K562 (cell line): ENCODE measurements around the gene IFNW1. TPM values are rescaled to one million over a fixed set of nuclear protein-coding genes. Genes with fewer than 3 reads are reported as not detected.

Source experiments
- ATAC-seq: fragments of 200-7000 bp; cut with Tn5 transposase; 3 replicates; pipeline ENCODE4 v1.9.1; 2020; ENCODE audit warnings: moderate library complexity
- BruUV-seq: library from RNA; stranded (reverse); fragments of 400-500 nt; replicated peaks from 2 replicates; lab custom pipeline; 2021; lab: Mats Ljungman, UMichigan
- CTCF ChIA-PET: fragments of 300-600 bp; formaldehyde crosslinking; extraction: SDS; loops from one replicate; lab custom pipeline; 2021; ENCODE audit warnings: low intra/inter-chr PET ratio; lab: Yijun Ruan, JAX
- POLR2A ChIA-PET: fragments of 300-600, 350-650 bp; sonication (Branson Sonifier 250); formaldehyde crosslinking; extraction: SDS; loops from one replicate; lab custom pipeline; 2021; ENCODE audit warnings: antibody characterized with exemption, inconsistent platforms; lab: Yijun Ruan, JAX
- DNase-seq, 4 experiments: peaks; one replicate each; pipeline versions ENCODE4 v3.0.0 to v3.0.0-alpha.2; 2011 to 2018; ENCODE audit warnings: low spot score in 3 of 4, mixed read lengths in 3 of 4; ENCODE audit errors: extremely low read depth in 1 of 4
- FAIRE-seq: peaks from 2 replicates; lab custom pipeline; 2011; peaks lifted over from hg19 to GRCh38; lab: Jason Lieb, UNC
- H2AFZ ChIP-seq: 2 replicates; pipeline ENCODE4 v1.6.0; 2011; ENCODE audit warnings: low read depth, low read length, control low read depth, inconsistent platforms
- H3K27ac ChIP-seq: fragments of 200-600 bp; 3 replicates; pipeline ENCODE4 v1.8.0; 2011; ENCODE audit warnings: low read depth, mild to moderate bottlenecking, control low read depth, inconsistent platforms, low read length, moderate library complexity, mixed read lengths; ENCODE audit errors: extremely low read depth
- H3K27me3 ChIP-seq, 2 experiments: fragments of 300-600 bp in 1 of 2; 2 replicates in 1 of 2; 3 replicates in 1 of 2; pipeline versions ENCODE4 v1.6.0 to v1.8.0; 2011; ENCODE audit warnings: inconsistent platforms in 2 of 2, low read length in 2 of 2, mild to moderate bottlenecking in 1 of 2, mixed read lengths in 1 of 2, moderate library complexity in 1 of 2; ENCODE audit not compliant: control insufficient read depth in 2 of 2, insufficient read depth in 2 of 2
- H3K36me3 ChIP-seq: fragments of 300-600 bp; 3 replicates; pipeline ENCODE4 v1.8.0; 2011; ENCODE audit warnings: mild to moderate bottlenecking, low read length, inconsistent platforms; ENCODE audit not compliant: control insufficient read depth, insufficient read depth
- H3K4me1 ChIP-seq, 2 experiments: fragments of 200-600 bp in 1 of 2; replicated peaks in 1 of 2; 2 replicates in 1 of 2; 3 replicates in 1 of 2; pipeline versions ENCODE4 v1.5.1 to v1.8.0; 2011; ENCODE audit warnings: inconsistent platforms in 2 of 2, low read length in 2 of 2, mild to moderate bottlenecking in 1 of 2, mixed read lengths in 1 of 2, moderate library complexity in 1 of 2; ENCODE audit not compliant: control insufficient read depth in 2 of 2, insufficient read depth in 2 of 2
- H3K4me2 ChIP-seq: 2 replicates; pipeline ENCODE4 v1.6.1; 2011; ENCODE audit warnings: low read length, control low read depth, inconsistent platforms, mixed read lengths; ENCODE audit not compliant: insufficient read depth
- H3K4me3 ChIP-seq: fragments of 200-600 bp; sonication (generic), shearing (Covaris generic); 2 replicates; pipeline ENCODE4 v1.5.1; 2016; ENCODE audit warnings: control low read depth, inconsistent platforms
- H3K79me2 ChIP-seq: fragments of 200-600 bp; 3 replicates; pipeline ENCODE4 v1.8.0; 2011; ENCODE audit warnings: low read length, inconsistent platforms; ENCODE audit not compliant: control insufficient read depth, insufficient read depth
- H3K9ac ChIP-seq, 2 experiments: 2 replicates each; pipeline versions ENCODE4 v1.6.0 to v1.6.1; 2011; ENCODE audit warnings: low read depth in 2 of 2, low read length in 2 of 2, control low read depth in 1 of 2, inconsistent platforms in 1 of 2, mild to moderate bottlenecking in 1 of 2, mixed read lengths in 1 of 2; ENCODE audit not compliant: insufficient read depth in 1 of 2
- H3K9me1 ChIP-seq: one replicate; pipeline ENCODE4 v1.6.0; 2011; ENCODE audit warnings: inconsistent platforms, mild to moderate bottlenecking, low read length, moderate library complexity; ENCODE audit not compliant: control insufficient read depth, insufficient read depth
- H3K9me3 ChIP-seq: replicated peaks from 2 replicates; pipeline ENCODE4 v1.5.1; 2011; ENCODE audit warnings: low read depth, low read length, inconsistent platforms; ENCODE audit not compliant: control insufficient read depth, insufficient read depth
- H4K20me1 ChIP-seq: replicated peaks from 2 replicates; pipeline ENCODE4 v1.6.1; 2011; ENCODE audit warnings: low read length, inconsistent platforms, mixed read lengths; ENCODE audit not compliant: control insufficient read depth, insufficient read depth
- L3MBTL2 ChIP-seq: fragments of 450-650 bp; IDR thresholded peaks from 2 replicates; pipeline ENCODE4 v1.6.1; 2016; ENCODE audit warnings: mild to moderate bottlenecking, moderate library complexity
- LEF1 ChIP-seq: fragments of 450-650 bp; IDR thresholded peaks from 2 replicates; pipeline ENCODE4 v1.6.1; 2016; ENCODE audit warnings: mild to moderate bottlenecking
- MAFK ChIP-seq: IDR thresholded peaks from 2 replicates; pipeline ENCODE4 v1.6.1; 2011; ENCODE audit warnings: low read length, improper control_type of control experiment
- MYBL2 ChIP-seq, 2 experiments: fragments of 450-650 bp in 1 of 2; sonication (generic) in 1 of 2; formaldehyde crosslinking in 1 of 2; IDR thresholded peaks; 2 replicates each; pipeline versions ENCODE4 v1.6.1 to v1.8.1; 2017 to 2022; ENCODE audit warnings: borderline replicate concordance in 1 of 2, inconsistent platforms in 1 of 2, low read depth in 1 of 2, mild to moderate bottlenecking in 1 of 2, missing genetic modification reagents in 1 of 2, moderate library complexity in 1 of 2
- PHF8 ChIP-seq: fragments of 200-600 bp; sonication (generic); IDR thresholded peaks from 2 replicates; pipeline ENCODE4 v1.6.1; 2012; ENCODE audit warnings: mixed run types, mild to moderate bottlenecking, inconsistent platforms, low read length, moderate library complexity, borderline replicate concordance
- TRIM28 ChIP-seq: fragments of 450-650 bp; IDR thresholded peaks from 2 replicates; pipeline ENCODE4 v1.6.1; 2017
- USF1 ChIP-seq: sonication (generic); formaldehyde crosslinking; IDR thresholded peaks from 2 replicates; pipeline ENCODE4 v1.9.0; 2022; ENCODE audit warnings: mild to moderate bottlenecking, missing genetic modification reagents
- VEZF1 ChIP-seq: fragments of 200-800 bp; sonication (Bioruptor generic); IDR thresholded peaks from 2 replicates; pipeline ENCODE4 v1.6.1; 2017; ENCODE audit warnings: missing genetic modification characterization, missing compliant biosample characterization
- XRCC3 ChIP-seq: fragments of 450-650 bp; IDR thresholded peaks from 2 replicates; pipeline ENCODE4 v1.6.1; 2017; ENCODE audit warnings: mild to moderate bottlenecking, moderate library complexity
- ZNF124 ChIP-seq: sonication (generic); formaldehyde crosslinking; IDR thresholded peaks from 2 replicates; pipeline ENCODE4 v1.8.1; 2022; ENCODE audit warnings: missing genetic modification reagents
- ZNF592 ChIP-seq: fragments of 450-650 bp; IDR thresholded peaks from 2 replicates; pipeline ENCODE4 v1.6.1; 2017; ENCODE audit warnings: antibody characterized with exemption, mild to moderate bottlenecking
- ZNF644 ChIP-seq: fragments of 200-800 bp; sonication (Bioruptor generic); IDR thresholded peaks from 2 replicates; pipeline ENCODE4 v1.6.1; 2016; ENCODE audit warnings: low read depth, missing genetic modification characterization, missing compliant biosample characterization
- ZNF740 ChIP-seq, 3 experiments: fragments of 200-800 bp in 1 of 3; sonication (Bioruptor generic) in 1 of 3; sonication (generic) in 1 of 3; formaldehyde crosslinking in 1 of 3; IDR thresholded peaks; 2 replicates each; pipeline versions ENCODE4 v1.6.1 to v1.8.0; 2016 to 2022; ENCODE audit warnings: mild to moderate bottlenecking in 2 of 3, missing compliant biosample characterization in 2 of 3, missing genetic modification characterization in 2 of 3, missing genetic modification reagents in 1 of 3
- WGBS: fragments of 100-300 bp; shearing (Covaris generic); methylation state at CpG from one replicate; pipeline ENCODE4 v1.1.6; 2016; ENCODE audit warnings: low coverage, mixed read lengths; ENCODE audit not compliant: insufficient coverage; ENCODE audit errors: missing lambda C conversion rate; 5-methylcytosine and 5-hydroxymethylcytosine counted together
- in situ Hi-C: fragments of 300-500 bp; cut with MboI; formaldehyde crosslinking; loops from 4 replicates; pipeline ENCODE4 v1.15.0; 2018; ENCODE audit warnings: inconsistent platforms, mixed read lengths
- intact Hi-C: fragments of 100-400 bp; cut with micrococcal nuclease; formaldehyde crosslinking; loops from 2 replicates; pipeline ENCODE4 v1.14.2; 2022
- polyA plus RNA-seq, 8 experiments: library from polyadenylated mRNA; depleted of rRNA in 4 of 8; stranded (reverse) in 5 of 8; unstranded in 3 of 8; fragments of >200 nt; fragmentation: Nextera tagmentation in 2 of 8; fragmentation: Illumina TruSeq in 1 of 8; extraction: Ambion mirVana in 2 of 8; extraction: Trizol in 1 of 8; gene quantifications; 2 replicates each; pipeline versions ENCODE4 v1.2.1 to v1.2.3, GENCODE V29; 2011 to 2014; ENCODE audit warnings: inconsistent platforms in 1 of 8, missing spikeins in 1 of 8
- total RNA-seq, 7 experiments: library from RNA; depleted of rRNA in 6 of 7; stranded (reverse); fragments of >200 nt in 6 of 7; fragmentation: Illumina TruSeq in 2 of 7; extraction: Trizol in 2 of 7; gene quantifications; 2 replicates each; pipeline versions ENCODE4 v1.2.1 to v1.2.3, GENCODE V29; 2011 to 2021; ENCODE audit warnings: low replicate concordance in 1 of 7

IFNW1 gene
- total and polyA plus RNA-seq, 9 of the 15 experiments (the other 6 are each of a cell fraction or from before 2014, with no cell fraction given): not detected

DNA sequence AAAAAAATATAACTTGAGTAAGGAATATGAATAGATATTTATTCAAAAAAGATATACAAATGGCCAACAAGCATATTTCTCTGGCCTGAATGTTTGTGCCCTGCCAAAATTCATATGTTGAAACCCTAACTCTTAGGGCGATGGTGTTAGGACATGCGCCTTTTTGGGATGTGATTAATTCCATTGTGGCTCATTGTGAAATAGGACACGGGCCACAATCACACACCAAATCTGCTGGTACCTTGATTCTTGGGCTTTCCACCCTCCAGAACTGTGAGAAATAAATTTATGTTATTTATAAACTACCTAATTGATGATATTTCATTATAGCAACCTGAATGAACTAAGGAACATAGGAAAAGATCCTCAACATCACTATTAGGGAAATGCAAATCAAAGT is 30.5 kb upstream of the IFNW1 start (continued):
- TF ChIP-seq LEF1 (no peak), L3MBTL2 (no peak), ZNF592 (no peak), USF1 (no peak), MAFK (no peak)

DNA sequence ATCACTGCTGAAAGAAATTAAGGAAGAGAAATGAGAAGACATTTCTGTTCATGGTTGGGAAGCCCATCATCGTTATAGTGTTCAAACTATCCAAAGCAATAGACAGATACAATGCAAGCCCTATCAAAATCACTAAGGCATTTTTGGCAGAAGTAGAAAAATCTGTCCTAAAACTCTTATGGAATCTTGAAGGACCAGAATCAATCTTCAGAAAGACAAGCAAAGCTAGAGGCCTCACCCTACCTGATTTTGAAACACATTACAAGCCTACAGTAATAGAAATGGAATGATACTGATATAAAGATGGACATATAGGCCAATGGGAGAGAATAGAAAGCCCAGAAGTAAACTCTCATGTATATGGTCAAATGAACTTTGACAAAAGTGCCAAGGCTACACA is 29.7 kb upstream of the IFNW1 start:
- intact Hi-C loops: no loop called here
- WGBS: no CpG with 5 or more reads among the region's 1 CpG
- Histone ChIP-seq H4K20me1 (no peaks in the 10 kb centered on the region), H3K27ac (no peak overlapping the region), H3K9ac (no peak overlapping the region), H3K27me3 (no peaks in the 10 kb centered on the region), H3K4me3 (no peak overlapping the region), H3K36me3 (no peaks in the 10 kb centered on the region), H3K79me2 (no peaks in the 10 kb centered on the region), H3K9me1 (no peaks in the 10 kb centered on the region), H3K4me1 (no peaks in the 10 kb centered on the region), H3K9me3 (no peaks in the 10 kb centered on the region), H3K4me2 (no peak overlapping the region), H2AFZ (no peak overlapping the region)
- in situ Hi-C loops: no loop called here
- ATAC-seq (no peak), DNase-seq (no peak), FAIRE-seq (no peak)
- no TSS peak for BruUV-seq
- ChIA-PET CTCF (no interaction called here), POLR2A (no interaction called here)
- TF ChIP-seq VEZF1 (no peak), ZNF740 (CRISPR knock-in tag; IDR thresholded peaks at IDR 0.05) (no peak), ZNF740 (tag; IDR thresholded peaks at IDR 0.05) (no peak), ZNF644 (tag) (no peak), MYBL2 (IDR thresholded peaks at IDR 0.05; ENCODE audit: low read depth) (no peak), MYBL2 (CRISPR knock-in tag; IDR thresholded peaks at IDR 0.05; ENCODE audit: borderline replicate concordance) (no peak), PHF8 (no peak), TRIM28 (no peak), XRCC3 (no peak), ZNF124 (CRISPR knock-in tag) (no peak)
- TF ChIP-seq, all 486 proteins: peak for 0
